ENCODE results near the gene CHCHD3.
A peak's percentile ranks its signal among the peaks of the same experiment; 100 is the strongest.
"Not testable (repeated sequence)": the region's sequence is repeated elsewhere in the genome, so short reads cannot be mapped to it uniquely, and the experiment has no call there.

The CHCHD3 gene

DNA sequence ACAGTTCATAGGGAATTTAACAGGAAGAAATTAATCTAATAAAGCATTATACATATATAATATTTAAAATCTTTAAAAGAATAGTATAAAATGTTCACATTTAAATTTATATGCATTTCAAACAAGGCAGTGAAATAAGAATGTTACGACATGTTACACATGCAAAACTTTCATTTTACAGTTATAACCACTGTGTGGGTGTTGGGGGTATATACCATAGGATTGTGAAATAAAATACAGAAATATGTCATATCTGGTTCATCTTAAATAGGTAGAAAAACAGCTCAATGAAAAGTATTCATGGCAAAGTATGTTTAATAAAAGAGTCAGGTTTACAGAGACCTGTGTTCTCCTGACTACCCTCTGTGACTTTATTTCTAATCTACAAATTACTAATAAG lies 45.6 kb downstream of the CHCHD3 start:
- Histone ChIP-seq H3K4me3 (no peak overlapping the region), H3K9me3 (no peaks in the 10 kb centered on the region), H3K27me3 (no peaks in the 10 kb centered on the region), H3K27ac (no peak overlapping the region), H3K4me1 (peaks cover 0 to 2% (median 0%) of the 10 kb centered on the region in 4 donors), H3K36me3 (peaks cover 0 to 4% (median 0%) of the 10 kb centered on the region in 3 donors)
- no peak for DNase-seq
- intact Hi-C loops (cut with DNase I; ENCODE audit: low total_unique reads) = no loop called here
- TF ChIP-seq, protein P1, sequence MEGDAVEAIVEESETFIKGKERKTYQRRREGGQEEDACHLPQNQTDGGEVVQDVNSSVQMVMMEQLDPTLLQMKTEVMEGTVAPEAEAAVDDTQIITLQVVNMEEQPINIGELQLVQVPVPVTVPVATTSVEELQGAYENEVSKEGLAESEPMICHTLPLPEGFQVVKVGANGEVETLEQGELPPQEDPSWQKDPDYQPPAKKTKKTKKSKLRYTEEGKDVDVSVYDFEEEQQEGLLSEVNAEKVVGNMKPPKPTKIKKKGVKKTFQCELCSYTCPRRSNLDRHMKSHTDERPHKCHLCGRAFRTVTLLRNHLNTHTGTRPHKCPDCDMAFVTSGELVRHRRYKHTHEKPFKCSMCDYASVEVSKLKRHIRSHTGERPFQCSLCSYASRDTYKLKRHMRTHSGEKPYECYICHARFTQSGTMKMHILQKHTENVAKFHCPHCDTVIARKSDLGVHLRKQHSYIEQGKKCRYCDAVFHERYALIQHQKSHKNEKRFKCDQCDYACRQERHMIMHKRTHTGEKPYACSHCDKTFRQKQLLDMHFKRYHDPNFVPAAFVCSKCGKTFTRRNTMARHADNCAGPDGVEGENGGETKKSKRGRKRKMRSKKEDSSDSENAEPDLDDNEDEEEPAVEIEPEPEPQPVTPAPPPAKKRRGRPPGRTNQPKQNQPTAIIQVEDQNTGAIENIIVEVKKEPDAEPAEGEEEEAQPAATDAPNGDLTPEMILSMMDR (IDR thresholded peaks at IDR 0.05) = no peak

GRCh38 chr7:133035240-133035639 lies 46.6 kb downstream of the CHCHD3 start:
- H3K36me3 ChIP-seq; H3K4me3 ChIP-seq; intact Hi-C loops (cut with DNase I; ENCODE audit: low total_unique reads); H3K27me3 ChIP-seq; H3K27ac ChIP-seq; H3K9me3 ChIP-seq; DNase-seq: not testable (repeated sequence)
- peaks cover 0 to 12% (median 2%) of the 10 kb centered on the region in 4 donors for H3K4me1 ChIP-seq

- TF ChIP-seq, protein P1 (IDR thresholded peaks at IDR 0.05) = no peak
- Histone ChIP-seq H3K4me1 (peaks cover 0 to 23% (median 12%) of the 10 kb centered on the region in 4 donors), H3K9me3 (no peaks in the 10 kb centered on the region), H3K27ac (peak overlapping the region; percentile 43 to 51), H3K36me3 (peaks cover 0 to 4% (median 0%) of the 10 kb centered on the region in 3 donors), H3K27me3 (no peaks in the 10 kb centered on the region), H3K4me3 (no peak overlapping the region)
- no peak for DNase-seq
- intact Hi-C loops (cut with DNase I; ENCODE audit: low total_unique reads) = no loop called here
These were observed 51.5 kb downstream of the CHCHD3 start for GRCh38 chr7:133030346-133030745.

GRCh38 chr7:133029463-133029862 lies 52.4 kb downstream of the CHCHD3 start:
- TF ChIP-seq, protein P1 (IDR thresholded peaks at IDR 0.05) = no peak
- intact Hi-C loops (cut with DNase I; ENCODE audit: low total_unique reads) = no loop called here
- no peaks in the 10 kb centered on the region for H3K36me3 ChIP-seq

DNA sequence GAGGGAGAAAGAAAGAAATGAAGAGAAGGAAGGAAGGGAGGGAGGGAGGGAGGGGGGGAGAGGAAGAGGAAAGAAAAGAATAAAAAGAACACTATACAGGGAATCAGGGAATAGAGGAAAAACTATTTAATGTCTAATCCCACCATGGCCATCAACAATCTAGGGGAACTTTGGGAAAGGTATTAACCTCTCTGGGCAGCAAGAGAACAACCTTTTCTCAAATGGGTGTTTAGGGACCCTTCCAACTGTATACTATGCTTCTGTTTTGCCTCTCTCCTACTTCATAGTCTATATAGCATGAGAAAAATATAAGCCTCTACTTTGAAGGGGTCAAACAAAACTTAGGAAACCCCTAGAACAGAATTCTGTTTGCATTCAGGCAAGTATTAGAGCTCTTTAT lies 54.5 kb downstream of the CHCHD3 start:
- Histone ChIP-seq H3K27ac (no peak overlapping the region), H3K36me3 (no peaks in the 10 kb centered on the region), H3K4me3 (no peak overlapping the region), H3K27me3 (no peaks in the 10 kb centered on the region), H3K4me1 (peaks cover 0 to 23% (median 12%) of the 10 kb centered on the region in 4 donors), H3K9me3 (no peaks in the 10 kb centered on the region)
- TF ChIP-seq, protein P1 (IDR thresholded peaks at IDR 0.05) = no peak
- no peak for DNase-seq
- intact Hi-C loops (cut with DNase I; ENCODE audit: low total_unique reads) = no loop called here

More at GRCh38 chr7:133029463-133029862, 52.4 kb downstream of the CHCHD3 start:
- H3K9me3 ChIP-seq = no peaks in the 10 kb centered on the region
- no peaks in the 10 kb centered on the region for H3K27me3 ChIP-seq
- H3K4me3 ChIP-seq = no peak overlapping the region
- peaks cover 0 to 23% (median 12%) of the 10 kb centered on the region in 4 donors for H3K4me1 ChIP-seq
- no peak for DNase-seq
- peak overlapping the region; percentile 43 to 51 for H3K27ac ChIP-seq

DNA sequence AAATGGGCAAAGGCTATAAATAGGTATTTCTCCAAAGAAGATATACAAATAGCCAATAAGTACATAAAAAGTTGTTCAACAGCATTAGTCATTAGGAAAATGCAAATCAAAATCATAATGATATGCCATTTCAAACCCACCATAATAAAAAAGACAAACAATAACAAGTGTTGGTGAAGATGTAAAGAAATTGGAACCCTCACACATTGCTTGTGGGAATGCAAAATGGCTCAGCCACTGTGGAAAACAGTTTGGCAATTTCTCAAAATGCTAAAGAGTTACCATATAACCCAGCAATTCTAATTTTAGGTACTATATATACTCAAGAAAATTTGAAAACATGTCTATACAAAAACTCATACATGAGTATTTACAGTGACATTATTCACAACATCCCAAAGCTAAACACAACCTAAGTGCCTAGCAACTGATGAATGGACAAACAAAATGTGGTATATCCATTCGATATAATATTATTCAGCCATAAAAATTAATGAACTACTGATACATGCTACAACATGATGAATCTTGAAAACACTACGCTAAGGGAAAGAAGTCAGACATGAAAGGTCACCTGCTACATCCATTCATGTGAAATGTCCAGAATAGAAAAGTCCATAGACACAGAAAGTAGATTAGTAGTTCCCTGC lies 55.6 kb downstream of the CHCHD3 start:
- Histone ChIP-seq H3K27me3 (no peaks in the 10 kb centered on the region), H3K4me1 (peaks cover 0 to 22% (median 12%) of the 10 kb centered on the region in 4 donors), H3K27ac (no peak overlapping the region), H3K9me3 (no peaks in the 10 kb centered on the region), H3K4me3 (no peak overlapping the region), H3K36me3 (peaks cover 0 to 7% (median 0%) of the 10 kb centered on the region in 3 donors)
- intact Hi-C loops (cut with DNase I; ENCODE audit: low total_unique reads) = no loop called here
- DNase-seq = no peak
- TF ChIP-seq, protein P1 (IDR thresholded peaks at IDR 0.05) = no peak
